HepG2 (cell line): ENCODE data around the gene EPB41. TPM values are rescaled to one million over a fixed set of nuclear protein-coding genes. Genes with fewer than 3 reads are reported as not detected.

Experiments used
- ATAC-seq: fragments of 200-7000 bp; cut with Tn5 transposase; 3 replicates; pipeline ENCODE4 v1.9.1; 2020; ENCODE audit warnings: mild to moderate bottlenecking, moderate library complexity
- BruUV-seq: library from RNA; stranded (reverse); fragments of 400-500 nt; replicated peaks from 2 replicates; lab custom pipeline; 2021; lab: Mats Ljungman, UMichigan
- CTCF ChIA-PET: fragments of 300-600 bp; formaldehyde crosslinking; extraction: SDS; loops from one replicate; lab custom pipeline; 2021; ENCODE audit warnings: low total read pairs, inconsistent platforms, low intra/inter-chr PET ratio; lab: Yijun Ruan, JAX
- POLR2A ChIA-PET: fragments of 350-600 bp; sonication (Branson Sonifier 250); formaldehyde crosslinking; loops from one replicate; lab custom pipeline; 2020; ENCODE audit warnings: antibody characterized with exemption, inconsistent platforms; lab: Yijun Ruan, JAX
- DNase-seq: peaks from one replicate; pipeline ENCODE4 v3.0.0-alpha.2; 2015; ENCODE audit warnings: low spot score
- FAIRE-seq: peaks from 3 replicates; lab custom pipeline; 2011; peaks lifted over from hg19 to GRCh38; lab: Jason Lieb, UNC
- H2AFZ ChIP-seq: one replicate; pipeline ENCODE4 v1.6.1; 2011; ENCODE audit warnings: low read length, inconsistent platforms
- H3K27ac ChIP-seq: fragments of 300-600 bp; 3 replicates; pipeline ENCODE4 v1.8.0; 2011; ENCODE audit warnings: mixed run types, mild to moderate bottlenecking, mixed read lengths, low read length, inconsistent platforms; ENCODE audit not compliant: insufficient read depth; ENCODE audit errors: extremely low read length
- H3K27me3 ChIP-seq, 2 experiments: fragments of 200-600 bp in 1 of 2; 2 replicates in 1 of 2; 3 replicates in 1 of 2; pipeline versions ENCODE4 v1.6.0 to v1.8.0; 2011; ENCODE audit warnings: low read length in 2 of 2, mild to moderate bottlenecking in 2 of 2, moderate library complexity in 2 of 2, inconsistent platforms in 1 of 2; ENCODE audit not compliant: insufficient read depth in 2 of 2, control insufficient read depth in 1 of 2
- H3K36me3 ChIP-seq, 2 experiments: fragments of 200-600 bp in 1 of 2; replicated peaks in 1 of 2; 2 replicates in 1 of 2; 3 replicates in 1 of 2; pipeline versions ENCODE4 v1.5.1 to v1.8.0; 2011; ENCODE audit warnings: low read length in 2 of 2, inconsistent platforms in 1 of 2; ENCODE audit not compliant: insufficient read depth in 2 of 2, control insufficient read depth in 1 of 2
- H3K4me1 ChIP-seq: 2 replicates; pipeline ENCODE4 v1.5.1; 2012; ENCODE audit warnings: low read length, inconsistent platforms; ENCODE audit not compliant: insufficient read depth
- H3K4me2 ChIP-seq: 2 replicates; pipeline ENCODE4 v1.6.0; 2011; ENCODE audit warnings: low read depth, low read length, inconsistent platforms
- H3K4me3 ChIP-seq, 3 experiments: fragments of 200-600 bp in 1 of 3; sonication (generic), shearing (Covaris generic) in 1 of 3; replicated peaks in 1 of 3; 2 replicates each; pipeline ENCODE4 v1.5.1; 2011 to 2016; ENCODE audit warnings: low read length in 3 of 3, inconsistent platforms in 2 of 3, low read depth in 2 of 3, mild to moderate bottlenecking in 2 of 3, control low read depth in 1 of 3, mixed read lengths in 1 of 3; ENCODE audit not compliant: insufficient read depth in 1 of 3
- H3K79me2 ChIP-seq: one replicate; pipeline ENCODE4 v1.6.1; 2011; ENCODE audit warnings: low read length, inconsistent platforms; ENCODE audit not compliant: insufficient read depth
- H3K9ac ChIP-seq: 2 replicates; pipeline ENCODE4 v1.6.0; 2011; ENCODE audit warnings: mild to moderate bottlenecking, low read depth, low read length, inconsistent platforms; ENCODE audit not compliant: insufficient read depth
- H3K9me3 ChIP-seq: 2 replicates; pipeline ENCODE4 v1.5.1; 2012; ENCODE audit warnings: mild to moderate bottlenecking, low read length
- H4K20me1 ChIP-seq: 2 replicates; pipeline ENCODE4 v1.6.0; 2011; ENCODE audit warnings: inconsistent platforms, mild to moderate bottlenecking, low read length, moderate library complexity; ENCODE audit not compliant: insufficient read depth
- ARID5B ChIP-seq: IDR thresholded peaks from 2 replicates; pipeline ENCODE4 v1.4.0; 2020; ENCODE audit warnings: mild to moderate bottlenecking, missing genetic modification reagents
- EED ChIP-seq: sonication (generic); formaldehyde crosslinking; IDR thresholded peaks from 2 replicates; pipeline ENCODE4 v1.5.0; 2020; ENCODE audit warnings: mild to moderate bottlenecking, missing genetic modification reagents
- ELF3 ChIP-seq: IDR thresholded peaks from 2 replicates; pipeline ENCODE4 v1.6.1; 2016; ENCODE audit warnings: missing genetic modification reagents, missing compliant biosample characterization
- HDAC6 ChIP-seq: fragments of 200-600 bp; sonication (generic); IDR thresholded peaks from 2 replicates; pipeline ENCODE4 v1.7.0; 2017; ENCODE audit warnings: mild to moderate bottlenecking, antibody characterized with exemption, low read length, low read depth
- HNRNPH1 ChIP-seq: fragments of 200-400 bp; formaldehyde crosslinking; optimal IDR thresholded peaks from 2 replicates; pipeline ENCODE3; 2017; ENCODE audit warnings: mild to moderate bottlenecking, low read depth, low read length
- REPIN1 ChIP-seq: sonication (generic); formaldehyde crosslinking; IDR thresholded peaks from 2 replicates; pipeline ENCODE4 v1.8.0; 2022; ENCODE audit warnings: missing genetic modification reagents, low read depth, mild to moderate bottlenecking, borderline replicate concordance
- SIN3B ChIP-seq: fragments of 150-350 bp; IDR thresholded peaks from 2 replicates; pipeline ENCODE4 v1.6.1; 2014; ENCODE audit warnings: low read length
- ZMYM2 ChIP-seq: sonication (generic); formaldehyde crosslinking; IDR thresholded peaks from 2 replicates; pipeline ENCODE4 v1.8.0; 2022; ENCODE audit warnings: mild to moderate bottlenecking, missing genetic modification reagents
- ZNF101 ChIP-seq: sonication (generic); formaldehyde crosslinking; IDR thresholded peaks from 2 replicates; pipeline ENCODE4 v1.4.0; 2020; ENCODE audit warnings: mild to moderate bottlenecking, low read depth, missing genetic modification reagents, borderline replicate concordance
- ZNF263 ChIP-seq: sonication (generic); formaldehyde crosslinking; IDR thresholded peaks from 2 replicates; pipeline ENCODE4 v1.4.0; 2020; ENCODE audit warnings: missing genetic modification reagents
- ZNF337 ChIP-seq: sonication (generic); formaldehyde crosslinking; IDR thresholded peaks from 2 replicates; pipeline ENCODE4 v1.5.1; 2020; ENCODE audit warnings: missing genetic modification reagents, low read depth, mild to moderate bottlenecking, borderline replicate concordance
- ZNF468 ChIP-seq: sonication (generic); formaldehyde crosslinking; IDR thresholded peaks from 2 replicates; pipeline ENCODE4 v1.8.0; 2022; ENCODE audit warnings: mild to moderate bottlenecking, moderate library complexity, missing genetic modification reagents
- ZNF598 ChIP-seq: sonication (generic); formaldehyde crosslinking; IDR thresholded peaks from 2 replicates; pipeline ENCODE4 v1.5.1; 2020; ENCODE audit warnings: mild to moderate bottlenecking, missing genetic modification reagents, borderline replicate concordance
- WGBS: methylation state at CpG from one replicate; pipeline ENCODE4 v1.1.6; 2017; ENCODE audit warnings: low lambda C conversion rate; 5-methylcytosine and 5-hydroxymethylcytosine counted together
- in situ Hi-C: cut with HindIII; loops from 2 replicates; pipeline ENCODE4 v1.10.0; 2017; ENCODE audit warnings: low pct_unique_long_range_greater_than_20kb; ENCODE audit not compliant: extremely low pct_ligation_motif_present
- intact Hi-C: fragments of 100-400 bp; cut with micrococcal nuclease; formaldehyde crosslinking; loops from one replicate; pipeline ENCODE4 v1.10.0; 2022; ENCODE audit not compliant: unreplicated experiment
- polyA plus RNA-seq, 8 experiments: library from polyadenylated mRNA; depleted of rRNA in 3 of 8; stranded (reverse) in 7 of 8; unstranded in 1 of 8; fragments of >200 nt; fragmentation: Illumina TruSeq in 4 of 8; extraction: Trizol in 4 of 8; gene quantifications; 2 replicates each; pipeline versions ENCODE4 v1.2.1 to v1.2.3, GENCODE V29; 2011 to 2016; ENCODE audit warnings: low read depth in 4 of 8, missing spikeins in 1 of 8, mixed read lengths in 1 of 8; ENCODE audit not compliant: insufficient read depth in 1 of 8
- total RNA-seq, 5 experiments: library from RNA; depleted of rRNA; stranded (reverse); fragments of >200 nt; fragmentation: Illumina TruSeq; extraction: Trizol; gene quantifications; 2 replicates each; pipeline ENCODE4 v1.2.3, GENCODE V29; 2016; ENCODE audit warnings: low read depth in 1 of 5
- TF ChIP-seq, protein P1 (sequence below): sonication (generic); formaldehyde crosslinking; IDR thresholded peaks from 2 replicates; pipeline ENCODE4 v1.8.0; 2022; ENCODE audit warnings: mild to moderate bottlenecking, missing genetic modification reagents
- TF ChIP-seq, protein P2 (sequence below): sonication (generic); formaldehyde crosslinking; IDR thresholded peaks from 2 replicates; pipeline ENCODE4 v1.4.0; 2020; ENCODE audit warnings: mild to moderate bottlenecking, missing genetic modification reagents

The EPB41 gene
- total and polyA plus RNA-seq, 2 of the 13 experiments (the other 11 are each of a cell fraction or from before 2014, with no cell fraction given), result 34.5 to 46.7 TPM

DNA sequence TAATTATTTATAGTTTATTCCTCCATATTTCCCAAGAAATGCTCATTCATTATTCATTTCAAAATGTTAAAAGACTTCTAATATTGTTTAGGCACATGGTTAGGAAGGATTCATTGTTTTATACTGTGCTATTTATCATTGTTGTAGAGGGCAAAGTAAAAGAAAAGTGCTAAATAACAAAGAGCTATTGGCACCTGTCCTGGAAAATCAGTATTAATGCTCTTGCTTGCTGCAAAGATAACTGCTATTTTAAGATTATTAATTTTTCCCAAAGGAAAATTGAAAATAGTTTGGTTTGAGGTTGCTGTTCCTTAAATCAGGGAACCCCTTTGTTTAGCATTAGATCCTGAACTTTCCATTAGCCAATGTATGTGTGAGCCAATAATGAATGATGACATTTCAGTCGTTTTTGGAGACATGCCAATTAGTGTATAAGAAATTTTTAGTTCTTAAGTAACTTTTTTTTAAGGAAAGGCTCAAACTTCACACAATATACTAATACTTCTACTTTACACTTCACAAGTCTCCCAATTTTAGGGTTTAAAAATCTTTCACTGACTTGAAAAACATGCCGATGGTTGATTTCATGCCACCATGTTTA, 39.9 kb downstream of the EPB41 start:
- ATAC-seq, result no peak
- no peak overlapping the region for H3K4me2 ChIP-seq
- H4K20me1 ChIP-seq, result no peaks in the 10 kb centered on the region
- no peak for FAIRE-seq
- ChIA-PET CTCF (no interaction called here), POLR2A (no interaction called here)
- H3K4me1 ChIP-seq, result no peaks in the 10 kb centered on the region
- intact Hi-C loops (no loop called here), in situ Hi-C loops (no loop called here)
- BruUV-seq, result no TSS peak
- peaks cover 6% of the 10 kb centered on the region for H3K79me2 ChIP-seq
- H3K27me3 ChIP-seq, result no peaks in the 10 kb centered on the region
- no peak overlapping the region for H2AFZ ChIP-seq
- no peak overlapping the region for H3K27ac ChIP-seq
- no peak overlapping the region for H3K9ac ChIP-seq
- TF ChIP-seq, protein P1, sequence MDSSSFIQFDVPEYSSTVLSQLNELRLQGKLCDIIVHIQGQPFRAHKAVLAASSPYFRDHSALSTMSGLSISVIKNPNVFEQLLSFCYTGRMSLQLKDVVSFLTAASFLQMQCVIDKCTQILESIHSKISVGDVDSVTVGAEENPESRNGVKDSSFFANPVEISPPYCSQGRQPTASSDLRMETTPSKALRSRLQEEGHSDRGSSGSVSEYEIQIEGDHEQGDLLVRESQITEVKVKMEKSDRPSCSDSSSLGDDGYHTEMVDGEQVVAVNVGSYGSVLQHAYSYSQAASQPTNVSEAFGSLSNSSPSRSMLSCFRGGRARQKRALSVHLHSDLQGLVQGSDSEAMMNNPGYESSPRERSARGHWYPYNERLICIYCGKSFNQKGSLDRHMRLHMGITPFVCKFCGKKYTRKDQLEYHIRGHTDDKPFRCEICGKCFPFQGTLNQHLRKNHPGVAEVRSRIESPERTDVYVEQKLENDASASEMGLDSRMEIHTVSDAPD (CRISPR knock-in tag), result no peak
- TF ChIP-seq ZMYM2 (CRISPR knock-in tag) (no peak), HNRNPH1 (no peak), SIN3B (no peak), ZNF101 (CRISPR knock-in tag) (no peak), ARID5B (no peak), REPIN1 (CRISPR knock-in tag) (no peak), ZNF468 (CRISPR knock-in tag) (no peak), HDAC6 (no peak), EED (CRISPR knock-in tag) (no peak), ZNF598 (CRISPR knock-in tag) (no peak), ZNF337 (no peak), ZNF263 (no peak), ELF3 (CRISPR knock-in tag) (no peak)
- TF ChIP-seq, protein P2, sequence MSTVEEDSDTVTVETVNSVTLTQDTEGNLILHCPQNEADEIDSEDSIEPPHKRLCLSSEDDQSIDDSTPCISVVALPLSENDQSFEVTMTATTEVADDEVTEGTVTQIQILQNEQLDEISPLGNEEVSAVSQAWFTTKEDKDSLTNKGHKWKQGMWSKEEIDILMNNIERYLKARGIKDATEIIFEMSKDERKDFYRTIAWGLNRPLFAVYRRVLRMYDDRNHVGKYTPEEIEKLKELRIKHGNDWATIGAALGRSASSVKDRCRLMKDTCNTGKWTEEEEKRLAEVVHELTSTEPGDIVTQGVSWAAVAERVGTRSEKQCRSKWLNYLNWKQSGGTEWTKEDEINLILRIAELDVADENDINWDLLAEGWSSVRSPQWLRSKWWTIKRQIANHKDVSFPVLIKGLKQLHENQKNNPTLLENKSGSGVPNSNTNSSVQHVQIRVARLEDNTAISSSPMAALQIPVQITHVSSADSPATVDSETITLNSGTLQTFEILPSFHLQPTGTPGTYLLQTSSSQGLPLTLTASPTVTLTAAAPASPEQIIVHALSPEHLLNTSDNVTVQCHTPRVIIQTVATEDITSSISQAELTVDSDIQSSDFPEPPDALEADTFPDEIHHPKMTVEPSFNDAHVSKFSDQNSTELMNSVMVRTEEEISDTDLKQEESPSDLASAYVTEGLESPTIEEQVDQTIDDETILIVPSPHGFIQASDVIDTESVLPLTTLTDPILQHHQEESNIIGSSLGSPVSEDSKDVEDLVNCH (CRISPR knock-in tag), result no peak
- no peaks in the 10 kb centered on the region for H3K36me3 ChIP-seq
- DNase-seq, result no peak
- WGBS, result 67% methylated on average over 2 of the region's 2 CpGs
- no peaks in the 10 kb centered on the region for H3K9me3 ChIP-seq
- H3K4me3 ChIP-seq, result no peak overlapping the region
